Neuronal stem cell (in vitro differentiated cells): ENCODE results near the gene IL1RL2.

Experiments
- DNase-seq: peaks from one replicate; pipeline ENCODE4 v3.0.0-alpha.2; 2013; ENCODE audit warnings: low spot score
- H2AFZ ChIP-seq: one replicate; pipeline ENCODE4 v1.6.1; 2013; ENCODE audit warnings: mild to moderate bottlenecking, low read length, inconsistent platforms
- H2AK5ac ChIP-seq: 2 replicates; pipeline ENCODE4 v1.6.1; 2013; ENCODE audit warnings: low read depth, mild to moderate bottlenecking, inconsistent platforms, low read length, moderate library complexity, mixed read lengths
- H2BK120ac ChIP-seq: 2 replicates; pipeline ENCODE4 v1.6.1; 2013; ENCODE audit warnings: low read depth, mild to moderate bottlenecking, inconsistent platforms, low read length, moderate library complexity, mixed read lengths
- H2BK12ac ChIP-seq: one replicate; pipeline ENCODE4 v1.6.1; 2013; ENCODE audit warnings: low read length, inconsistent platforms
- H2BK15ac ChIP-seq: 2 replicates; pipeline ENCODE4 v1.6.1; 2013; ENCODE audit warnings: mild to moderate bottlenecking, low read length, inconsistent platforms, mixed read lengths
- H2BK5ac ChIP-seq: one replicate; pipeline ENCODE4 v1.6.1; 2013; ENCODE audit warnings: inconsistent platforms, mild to moderate bottlenecking, low read length, moderate library complexity
- H3K14ac ChIP-seq: one replicate; pipeline ENCODE4 v1.6.1; 2013; ENCODE audit warnings: low read length, inconsistent platforms
- H3K18ac ChIP-seq: 2 replicates; pipeline ENCODE4 v1.6.1; 2013; ENCODE audit warnings: low read length, inconsistent platforms
- H3K23ac ChIP-seq: 2 replicates; pipeline ENCODE4 v1.6.1; 2013; ENCODE audit warnings: low read depth, mild to moderate bottlenecking, mixed read lengths, low read length, inconsistent platforms; ENCODE audit not compliant: poor library complexity
- H3K27ac ChIP-seq: replicated peaks from 3 replicates; pipeline ENCODE4 v1.5.1; 2013; ENCODE audit warnings: low read length, inconsistent platforms
- H3K27me3 ChIP-seq, 3 experiments: 2 replicates each; pipeline ENCODE4 v1.6.1; 2013; ENCODE audit warnings: low read length in 3 of 3, mild to moderate bottlenecking in 2 of 3, inconsistent platforms in 1 of 3, low read depth in 1 of 3, mixed read lengths in 1 of 3, moderate library complexity in 1 of 3; ENCODE audit not compliant: control insufficient read depth in 3 of 3, insufficient read depth in 3 of 3
- H3K36me3 ChIP-seq, 2 donors: replicated peaks in 1 of 2; 2 replicates each; pipeline ENCODE4 v1.6.1; 2013; ENCODE audit warnings: low read length in 2 of 2; ENCODE audit not compliant: control insufficient read depth in 2 of 2, insufficient read depth in 2 of 2
- H3K4ac ChIP-seq: 2 replicates; pipeline ENCODE4 v1.6.1; 2013; ENCODE audit warnings: inconsistent platforms, mild to moderate bottlenecking, low read length, moderate library complexity
- H3K4me1 ChIP-seq, 2 donors: 1 replicate in 1 of 2; 2 replicates in 1 of 2; pipeline ENCODE4 v1.6.1; 2013; ENCODE audit warnings: low read length in 2 of 2, low read depth in 1 of 2; ENCODE audit not compliant: control insufficient read depth in 2 of 2, insufficient read depth in 1 of 2
- H3K4me2 ChIP-seq: one replicate; pipeline ENCODE4 v1.6.1; 2013; ENCODE audit warnings: mild to moderate bottlenecking, low read length, inconsistent platforms; ENCODE audit not compliant: insufficient read depth, poor library complexity, severe bottlenecking
- H3K4me3 ChIP-seq, 2 donors: 2 replicates each; pipeline ENCODE4 v1.5.1; 2013; ENCODE audit warnings: low read length in 2 of 2, mild to moderate bottlenecking in 2 of 2, inconsistent platforms in 1 of 2, moderate library complexity in 1 of 2
- H3K79me1 ChIP-seq: one replicate; pipeline ENCODE4 v1.6.1; 2013; ENCODE audit warnings: low read depth, mild to moderate bottlenecking, inconsistent platforms, low read length, moderate library complexity
- H3K9ac ChIP-seq: one replicate; pipeline ENCODE4 v1.6.1; 2013; ENCODE audit warnings: mild to moderate bottlenecking, low read depth, low read length, inconsistent platforms; ENCODE audit not compliant: poor library complexity
- H3K9me3 ChIP-seq, 2 donors: replicated peaks in 1 of 2; 2 replicates each; pipeline versions ENCODE3 to v1.6.1; 2013; ENCODE audit warnings: low read length in 2 of 2, mild to moderate bottlenecking in 2 of 2, inconsistent platforms in 1 of 2, low read depth in 1 of 2, mixed read lengths in 1 of 2, moderate library complexity in 1 of 2; ENCODE audit not compliant: control insufficient read depth in 2 of 2, insufficient read depth in 1 of 2
- H4K8ac ChIP-seq: one replicate; pipeline ENCODE4 v1.6.1; 2013; ENCODE audit warnings: low read depth, mild to moderate bottlenecking, inconsistent platforms, low read length, moderate library complexity
- H4K91ac ChIP-seq: one replicate; pipeline ENCODE4 v1.6.1; 2013; ENCODE audit warnings: low read length, low read depth, mild to moderate bottlenecking, inconsistent platforms; ENCODE audit not compliant: poor library complexity
- WGBS, 2 donors: extraction: QIAGEN DNeasy Blood & Tissue Kit; methylation state at CpG; one replicate each; pipeline ENCODE4 v1.1.7; 2013; ENCODE audit warnings: missing lambda C conversion rate in 2 of 2, mixed read lengths in 1 of 2; ENCODE audit not compliant: insufficient read length in 2 of 2, insufficient replicate concordance in 1 of 2; ENCODE audit errors: extremely low coverage in 2 of 2; 5-methylcytosine and 5-hydroxymethylcytosine counted together

The IL1RL2 gene

DNA sequence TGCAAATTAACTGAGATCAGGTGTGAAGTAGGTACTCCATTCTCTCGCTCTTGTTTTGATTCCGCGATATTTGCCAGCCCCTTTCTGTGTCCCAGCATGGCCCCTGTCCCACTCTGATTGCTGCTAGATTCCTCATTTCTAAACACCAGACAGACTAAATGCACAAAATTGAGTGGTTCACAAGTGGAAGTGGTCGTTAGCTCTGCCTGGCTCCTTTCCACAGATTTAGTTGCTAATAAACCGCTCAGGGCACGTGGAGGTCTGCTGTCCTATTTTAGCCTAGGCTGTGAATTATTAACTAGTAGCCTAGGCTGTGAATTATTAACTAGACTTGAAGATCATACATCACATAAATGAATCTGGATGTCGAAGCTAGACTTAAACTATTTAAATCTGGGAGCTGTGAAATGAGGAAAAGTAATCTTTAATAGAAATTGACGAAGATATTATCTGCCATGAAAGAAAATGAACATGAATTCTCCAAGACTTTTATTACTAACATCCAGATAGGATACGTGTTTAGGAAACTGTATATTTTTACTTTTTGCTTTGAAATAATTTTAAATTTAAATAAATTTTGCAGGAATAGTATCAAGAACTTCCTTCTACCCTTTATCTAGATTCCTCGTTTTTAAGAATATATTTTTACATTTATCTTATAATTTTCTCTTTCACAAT lies 3.7 kb downstream of the IL1RL2 start:
- no peaks in the 10 kb centered on the region for H3K4me1 ChIP-seq
- no peak overlapping the region for H2BK15ac ChIP-seq
- no peak overlapping the region for H2AK5ac ChIP-seq
- H2BK5ac ChIP-seq = no peak overlapping the region
- H3K4ac ChIP-seq = no peak overlapping the region
- no peak for DNase-seq
- no peak overlapping the region for H2AFZ ChIP-seq
- no peak overlapping the region for H3K4me3 ChIP-seq
- no peak overlapping the region for H3K18ac ChIP-seq
- H3K9me3 ChIP-seq = no peaks in the 10 kb centered on the region
- no peaks in the 10 kb centered on the region for H3K36me3 ChIP-seq
- no peak overlapping the region for H4K91ac ChIP-seq
- H3K23ac ChIP-seq = no peak overlapping the region
- peaks cover 1% of the 10 kb centered on the region for H3K79me1 ChIP-seq
- no CpG with 5 or more reads among the region's 10 CpGs for WGBS, 2 donors
- no peak overlapping the region for H4K8ac ChIP-seq
- no peak overlapping the region for H3K14ac ChIP-seq
- H3K27me3 ChIP-seq = peaks cover 0 to 17% (median 13%) of the 10 kb centered on the region in 3 experiments
- H3K4me2 ChIP-seq = no peak overlapping the region
- H2BK120ac ChIP-seq = no peak overlapping the region
- no peak overlapping the region for H2BK12ac ChIP-seq
- H3K27ac ChIP-seq = no peak overlapping the region
- no peak overlapping the region for H3K9ac ChIP-seq

- Histone ChIP-seq H4K8ac (no peak overlapping the region), H2BK15ac (no peak overlapping the region), H3K4me3 (no peak overlapping the region), H4K91ac (no peak overlapping the region), H2AFZ (no peak overlapping the region), H3K4me1 (no peaks in the 10 kb centered on the region), H2BK5ac (no peak overlapping the region), H2AK5ac (no peak overlapping the region), H3K23ac (no peak overlapping the region), H3K4me2 (no peak overlapping the region), H2BK12ac (no peak overlapping the region), H3K14ac (no peak overlapping the region), H3K27ac (no peak overlapping the region), H2BK120ac (no peak overlapping the region), H3K18ac (no peak overlapping the region), H3K9ac (no peak overlapping the region), H3K9me3 (no peaks in the 10 kb centered on the region), H3K4ac (no peak overlapping the region), H3K36me3 (no peaks in the 10 kb centered on the region), H3K79me1 (peaks cover 1% of the 10 kb centered on the region), H3K27me3 (peaks cover 0 to 15% (median 13%) of the 10 kb centered on the region in 3 experiments)
- DNase-seq = no peak
- WGBS, 2 donors = no CpG with 5 or more reads among the region's 1 CpG
These were observed 4.7 kb downstream of the IL1RL2 start for GRCh38 chr2:102191501-102191900.

DNA sequence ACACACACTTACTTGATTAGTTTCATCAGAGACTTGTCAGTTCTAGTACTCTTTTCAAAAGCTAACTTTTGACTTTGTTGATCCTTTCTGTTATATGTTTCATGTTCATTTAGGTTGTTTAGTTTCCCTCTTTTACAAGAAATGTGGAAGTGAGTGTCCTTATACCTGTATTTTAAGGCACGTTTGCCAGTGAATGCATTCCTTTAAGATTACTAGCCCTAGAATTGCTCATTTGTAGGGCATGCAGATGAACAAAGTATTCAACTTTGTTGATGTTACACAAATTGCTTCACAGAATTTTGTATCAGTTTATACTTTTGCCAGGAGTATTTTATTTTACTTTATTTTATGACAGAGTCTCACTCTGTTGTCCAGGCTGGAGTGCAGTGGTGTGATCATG lies 6.3 kb downstream of the IL1RL2 start:
- Histone ChIP-seq H3K18ac (no peak overlapping the region), H3K4ac (no peak overlapping the region), H2AFZ (no peak overlapping the region), H2AK5ac (no peak overlapping the region), H3K79me1 (no peaks in the 10 kb centered on the region), H2BK12ac (no peak overlapping the region), H3K9me3 (no peaks in the 10 kb centered on the region), H3K23ac (no peak overlapping the region), H3K27me3 (peaks cover 0 to 1% (median 0%) of the 10 kb centered on the region in 3 experiments), H2BK120ac (no peak overlapping the region), H2BK5ac (no peak overlapping the region), H3K36me3 (no peaks in the 10 kb centered on the region), H3K14ac (no peak overlapping the region), H3K27ac (no peak overlapping the region), H3K9ac (no peak overlapping the region), H4K91ac (no peak overlapping the region), H2BK15ac (no peak overlapping the region), H3K4me2 (no peak overlapping the region), H3K4me1 (peaks cover 0 to 2% of the 10 kb centered on the region in 2 donors), H4K8ac (no peak overlapping the region), H3K4me3 (no peak overlapping the region)
- no CpG with 5 or more reads among the region's 1 CpG for WGBS, 2 donors
- no peak for DNase-seq

GRCh38 chr2:102194609-102195268 lies 7.9 kb downstream of the IL1RL2 start:
- no peak overlapping the region for H3K4me2 ChIP-seq
- no peak overlapping the region for H3K18ac ChIP-seq
- H3K9me3 ChIP-seq = no peaks in the 10 kb centered on the region
- H2BK15ac ChIP-seq = no peak overlapping the region
- H3K79me1 ChIP-seq = no peaks in the 10 kb centered on the region
- no peak overlapping the region for H4K91ac ChIP-seq
- no peak overlapping the region for H2BK5ac ChIP-seq
- no peak overlapping the region for H3K9ac ChIP-seq
- no peak overlapping the region for H2AFZ ChIP-seq
- H3K36me3 ChIP-seq = no peaks in the 10 kb centered on the region
- H3K4ac ChIP-seq = no peak overlapping the region
- H3K27me3 ChIP-seq = peaks cover 0 to 1% (median 0%) of the 10 kb centered on the region in 3 experiments
- no peak overlapping the region for H2BK120ac ChIP-seq
- DNase-seq = no peak
- H2BK12ac ChIP-seq = no peak overlapping the region
- H3K4me1 ChIP-seq = peaks cover 0 to 2% of the 10 kb centered on the region in 2 donors
- WGBS, 2 donors = no CpG with 5 or more reads among the region's 5 CpGs
- no peak overlapping the region for H4K8ac ChIP-seq
- H3K4me3 ChIP-seq = no peak overlapping the region
- no peak overlapping the region for H2AK5ac ChIP-seq
- no peak overlapping the region for H3K14ac ChIP-seq
- no peak overlapping the region for H3K23ac ChIP-seq
- no peak overlapping the region for H3K27ac ChIP-seq
